ENCODE results near the gene KCNJ16.

Gene KCNJ16

GRCh38 chr17:70184770-70185169 lies 109.7 kb downstream of the KCNJ16 start:
- Histone ChIP-seq H3K36me3 (ENCODE audit: control insufficient read depth, insufficient read depth, low read length) (no peaks in the 10 kb centered on the region), H3K4me1 (ENCODE audit: control insufficient read depth, insufficient read depth, low read length, poor library complexity, severe bottlenecking) (no peaks in the 10 kb centered on the region), H3K9me3 (ENCODE audit: control insufficient read depth, low read length) (no peaks in the 10 kb centered on the region), H3K27ac (ENCODE audit: low read depth, low read length, severe bottlenecking) (no peak overlapping the region), H3K4me3 (ENCODE audit: extremely low read depth, insufficient read depth, low read length, poor library complexity, severe bottlenecking) (no peak overlapping the region)
- WGBS, 2 experiments (ENCODE audit: insufficient coverage in 2 of 2) = 96 to 100% methylated on average over 3 to 4 of the region's 4 CpGs

All from mesodermal cell (in vitro differentiated cells).